GM18520 (cell line): ENCODE results near the gene DLG1.

Experiments used
- ATAC-seq: cut with Tn5 transposase; IDR thresholded peaks from one replicate; pipeline ENCODE4 v1.9.1; 2021; ENCODE audit not compliant: unreplicated experiment

Gene DLG1

DNA sequence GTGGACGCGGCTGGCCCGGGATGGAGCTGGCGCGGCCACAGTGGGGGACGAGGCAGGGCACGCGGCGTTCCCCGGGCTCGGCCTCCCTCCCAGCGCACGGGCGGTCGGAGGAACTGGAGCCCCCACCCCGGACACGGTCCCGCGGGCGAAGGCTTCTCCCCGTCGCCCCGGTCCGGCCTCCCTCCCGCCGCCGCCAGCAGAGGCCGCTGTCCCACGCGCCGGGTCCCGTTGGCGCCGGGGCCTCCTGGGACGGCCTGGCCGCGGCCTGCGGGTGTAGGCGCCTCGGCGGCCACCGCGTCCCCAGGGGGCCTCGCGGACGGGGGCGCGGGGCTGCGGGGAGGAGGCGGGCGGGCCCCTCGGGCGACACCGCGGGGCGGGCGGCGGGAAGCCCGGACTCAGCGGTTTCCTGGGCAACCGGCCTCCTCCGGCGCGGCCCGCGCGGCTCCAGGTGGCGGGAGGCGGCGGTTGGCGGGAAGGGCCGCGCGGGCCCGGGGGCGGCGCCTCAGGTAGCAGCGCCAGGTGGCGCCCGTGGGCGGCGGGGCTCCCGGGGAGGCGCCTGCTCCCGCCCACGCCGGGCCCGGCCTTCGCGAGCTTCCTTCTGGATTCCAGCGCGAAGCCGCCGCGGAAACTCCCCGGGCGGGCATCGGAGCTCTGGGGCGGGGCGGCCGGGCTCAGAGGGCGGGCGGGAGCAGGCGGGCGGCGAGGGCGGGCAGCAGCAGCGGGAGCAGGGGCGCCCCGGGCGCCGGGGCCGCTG, 295.5 kb downstream of the DLG1 start:
- peak; percentile 68 for ATAC-seq

DNA sequence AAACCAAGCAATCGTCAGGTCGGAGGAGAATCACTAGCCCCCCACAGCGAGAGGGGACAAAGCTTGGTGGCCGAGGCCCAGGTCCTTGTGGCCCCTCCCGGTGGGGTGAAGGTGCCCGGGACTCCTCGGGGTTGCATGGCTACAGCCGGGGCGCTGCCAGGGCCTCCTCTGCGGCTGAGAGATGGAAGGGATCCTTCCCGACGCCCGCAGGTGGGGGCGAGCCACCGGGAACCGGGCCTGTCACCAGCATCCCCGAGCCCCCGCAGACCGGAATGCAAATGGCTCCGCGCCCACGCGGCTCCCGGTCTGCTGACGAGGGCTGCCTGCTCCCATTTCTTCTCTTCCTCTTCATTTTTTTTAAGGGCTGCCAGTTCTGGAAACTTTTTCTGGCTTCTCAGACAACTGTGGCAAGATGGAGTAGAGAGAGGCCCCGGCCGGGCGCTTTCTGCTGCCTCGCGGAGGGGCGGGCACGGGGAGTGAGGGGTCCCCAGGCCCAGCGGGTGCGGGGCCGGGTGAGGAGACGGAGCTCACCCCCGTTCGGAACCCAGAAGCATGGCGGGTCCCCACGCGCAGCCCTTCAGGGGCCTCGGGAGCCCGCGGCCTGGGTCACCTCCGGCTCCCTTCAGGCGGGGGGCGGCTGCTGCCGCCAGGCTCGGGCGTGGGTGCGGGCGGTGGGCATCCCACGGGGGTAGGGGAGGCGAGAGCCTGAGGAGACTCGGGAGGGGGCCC, 296.3 kb downstream of the DLG1 start:
- peak; percentile 3 for ATAC-seq

DNA sequence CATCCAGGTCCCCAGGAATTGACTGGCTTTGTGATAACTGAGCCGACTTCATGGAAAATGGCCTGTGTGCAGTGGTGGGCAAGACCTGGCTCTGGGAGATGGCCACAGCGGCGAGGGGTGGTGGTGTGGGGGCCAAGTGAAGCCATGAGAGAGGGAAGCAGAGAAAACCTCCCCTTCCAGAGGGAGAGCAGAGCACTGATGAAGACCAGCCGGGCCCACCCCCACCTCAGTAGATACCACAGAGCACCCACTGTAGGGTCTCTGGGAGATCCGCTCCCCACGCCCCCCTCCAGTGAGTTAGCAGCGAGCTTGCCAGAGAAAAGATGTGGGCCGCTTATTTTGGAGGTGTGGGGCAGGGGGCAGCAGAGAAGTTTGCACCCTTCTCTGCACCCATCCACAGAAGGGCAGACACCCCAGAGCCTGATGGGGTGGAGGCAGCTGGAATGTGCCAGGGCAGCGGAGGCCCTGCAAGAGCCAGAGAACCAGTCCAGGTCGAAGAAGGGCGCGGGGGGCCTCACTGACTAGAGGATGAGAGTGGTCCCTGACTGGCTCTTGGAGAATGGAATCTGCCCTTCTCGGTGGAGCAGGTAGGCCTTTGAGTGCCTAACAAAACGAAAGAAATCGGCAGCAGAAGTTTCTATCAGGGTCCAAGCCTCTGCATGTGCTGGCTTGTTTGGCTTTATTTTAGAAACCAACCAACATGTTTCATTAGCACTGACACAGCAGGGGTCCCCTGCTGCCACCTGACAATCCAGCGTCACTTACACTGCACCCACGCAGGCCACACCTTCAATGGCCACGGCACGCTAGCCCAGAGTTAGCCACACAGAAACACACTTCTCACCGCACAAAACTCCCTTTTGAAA, 297.1 kb downstream of the DLG1 start:
- no peak for ATAC-seq

DNA sequence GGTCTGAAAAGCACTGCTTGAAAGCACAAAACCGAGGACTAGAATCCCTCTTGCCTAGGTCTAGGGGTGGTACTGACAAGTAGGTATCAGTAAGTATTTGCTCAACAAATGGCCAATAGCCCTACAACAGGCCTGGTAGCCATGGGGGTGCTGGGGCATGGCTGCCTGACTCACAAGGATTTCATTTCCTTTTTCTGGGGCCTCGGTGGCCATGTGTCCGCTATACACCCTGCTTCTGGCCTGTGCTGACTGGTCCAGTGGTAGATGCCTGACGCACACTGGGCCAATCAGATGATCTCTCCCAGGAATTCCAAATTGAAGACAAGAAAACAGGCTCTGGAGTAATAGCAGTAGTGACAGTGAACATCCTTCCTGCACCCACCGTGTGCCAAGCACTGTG, 298.2 kb downstream of the DLG1 start:
- ATAC-seq, result no peak

DNA sequence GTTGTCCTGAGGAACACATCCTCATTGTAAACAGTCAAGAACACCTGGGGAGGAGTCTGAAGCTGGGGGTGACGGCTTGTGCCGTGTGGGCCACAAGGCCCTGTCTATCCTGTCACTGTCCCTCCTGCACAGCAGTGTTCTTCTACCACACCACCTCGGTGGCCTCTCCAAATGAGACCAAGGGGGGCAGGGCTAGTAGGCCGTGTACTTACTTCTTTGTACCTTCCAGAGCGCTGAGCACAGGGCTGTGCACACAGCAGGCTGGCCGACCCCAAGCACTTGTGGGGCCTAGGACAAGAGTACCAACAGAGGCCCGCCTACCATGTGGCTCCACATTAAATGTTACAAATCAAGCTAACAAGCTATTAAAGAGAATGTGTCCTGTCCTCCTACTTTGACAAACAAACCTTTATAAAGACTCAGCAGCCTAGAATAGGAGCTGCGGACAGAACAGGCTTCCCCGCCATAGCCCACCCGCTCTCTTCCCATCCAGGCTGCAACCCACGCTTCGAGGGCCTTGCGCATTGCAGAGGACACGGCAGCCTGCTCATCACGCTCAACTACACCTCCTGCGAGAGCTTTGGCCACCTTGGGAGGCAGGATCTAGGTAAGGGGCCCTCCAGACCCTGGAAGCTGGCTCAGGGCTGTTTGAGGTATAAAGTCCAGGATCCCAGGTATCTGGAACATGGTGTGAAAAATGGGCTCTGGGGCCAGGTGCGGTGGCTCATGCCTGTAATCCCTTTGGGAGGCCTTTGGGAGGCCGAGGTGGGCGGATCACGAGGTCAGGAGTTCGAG, 299.2 kb downstream of the DLG1 start:
- no peak for ATAC-seq

DNA sequence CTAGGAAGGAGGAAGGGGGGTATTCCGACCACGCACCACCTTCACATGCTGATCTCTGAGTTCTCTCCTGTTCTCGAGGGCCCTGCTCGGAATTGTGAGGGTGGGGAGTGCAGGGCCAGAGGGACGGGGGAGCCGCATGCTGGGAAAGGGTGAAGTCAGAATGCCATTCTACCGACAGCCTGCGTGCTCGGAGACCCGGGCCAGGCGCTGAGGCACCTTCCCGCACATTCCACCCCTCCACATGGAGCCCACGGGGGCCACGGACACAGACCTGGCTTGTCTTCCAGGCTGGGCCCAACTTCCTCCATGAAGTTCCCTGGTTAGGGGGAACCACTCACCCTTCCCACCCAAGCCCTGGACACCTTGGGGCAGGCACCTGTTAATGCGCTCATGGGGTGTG, 301.1 kb downstream of the DLG1 start:
- ATAC-seq, result no peak

DNA sequence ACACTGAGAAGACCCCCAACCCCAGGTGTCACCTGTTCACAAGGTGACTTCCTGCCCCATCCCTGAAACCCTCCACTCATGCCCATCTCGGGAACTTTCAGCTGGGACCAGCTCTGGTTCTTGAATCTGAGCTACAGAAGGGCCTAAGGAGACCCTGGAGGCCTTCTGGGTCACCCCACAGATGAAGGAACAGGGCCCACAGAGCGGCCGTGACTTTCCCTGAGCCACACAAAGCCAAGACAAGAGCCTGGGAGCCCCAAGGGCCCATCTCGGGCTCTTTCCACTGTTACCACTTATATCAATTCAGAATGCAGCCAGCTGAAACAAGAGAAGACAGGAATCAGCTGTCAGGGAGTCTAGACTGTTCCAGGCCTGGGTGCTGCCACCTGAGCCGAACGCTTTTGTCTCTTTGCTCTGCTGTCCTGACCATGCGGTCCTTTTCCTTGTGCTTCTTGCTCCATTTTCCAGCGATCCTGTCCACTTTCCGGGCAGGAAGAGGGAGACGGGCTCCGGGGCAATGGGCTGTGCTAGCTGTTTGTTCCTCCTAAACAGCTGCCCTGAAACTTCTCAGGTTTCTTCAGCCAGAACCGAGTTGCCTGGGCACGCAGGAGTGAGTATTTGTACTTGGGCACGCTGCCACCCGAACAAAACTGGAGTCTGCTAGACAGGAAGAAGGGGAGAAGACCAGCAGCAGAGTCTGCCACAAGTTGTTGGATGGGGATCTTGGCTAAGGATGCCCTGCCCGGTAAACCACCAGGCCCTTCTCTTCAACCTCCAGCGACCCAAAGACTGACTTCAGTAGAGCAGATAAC, 301.8 kb downstream of the DLG1 start:
- no peak for ATAC-seq

DNA sequence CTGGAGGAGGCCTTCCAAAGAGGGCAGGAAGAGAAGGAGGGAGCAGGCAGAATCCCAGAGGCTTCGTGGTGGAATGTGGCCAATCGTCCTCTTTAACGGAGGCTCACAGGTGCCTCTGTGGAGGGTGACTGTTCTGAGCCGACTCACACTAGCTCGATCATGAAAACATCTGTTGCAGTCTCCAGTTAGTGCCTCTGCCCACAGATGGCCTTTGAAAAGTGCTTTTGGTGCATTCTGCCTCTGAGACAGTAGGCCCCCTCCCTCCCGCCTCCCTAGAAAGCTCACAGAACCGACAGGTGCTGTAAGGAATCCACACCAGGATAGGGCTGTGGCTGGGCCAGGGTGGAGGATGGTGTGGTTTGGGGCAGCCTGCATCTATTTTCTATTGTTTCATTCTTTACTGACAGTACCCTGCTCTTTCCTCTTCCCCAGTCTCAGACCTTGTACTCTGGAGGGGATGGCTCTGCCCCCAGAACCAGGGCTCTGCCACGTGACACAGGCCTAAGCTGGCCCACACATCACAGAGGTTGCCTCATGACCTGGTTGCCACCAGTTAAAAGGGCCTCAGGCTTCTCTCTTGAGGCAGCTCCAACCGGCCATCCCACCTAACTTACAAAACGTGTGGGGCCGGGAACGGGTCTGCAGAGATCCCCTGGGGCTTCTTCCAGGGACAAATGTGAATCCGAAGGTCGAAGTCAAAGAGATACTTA, 302.6 kb downstream of the DLG1 start:
- no peak for ATAC-seq

DNA sequence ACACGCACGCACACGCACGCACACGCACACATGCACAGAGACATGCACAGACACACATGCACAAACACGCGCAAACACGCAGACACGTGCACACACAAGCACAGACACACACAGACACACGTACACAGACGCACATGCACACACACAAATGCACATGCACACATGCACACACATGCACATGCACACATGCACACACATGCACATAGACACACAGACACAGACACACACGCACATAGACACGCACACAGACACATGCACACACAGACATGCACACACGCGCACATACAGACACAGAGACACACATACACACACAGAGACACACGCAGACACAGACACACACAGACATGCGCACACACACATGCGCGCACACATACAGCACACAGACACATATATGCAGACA, 303.4 kb downstream of the DLG1 start:
- ATAC-seq, result no peak

DNA sequence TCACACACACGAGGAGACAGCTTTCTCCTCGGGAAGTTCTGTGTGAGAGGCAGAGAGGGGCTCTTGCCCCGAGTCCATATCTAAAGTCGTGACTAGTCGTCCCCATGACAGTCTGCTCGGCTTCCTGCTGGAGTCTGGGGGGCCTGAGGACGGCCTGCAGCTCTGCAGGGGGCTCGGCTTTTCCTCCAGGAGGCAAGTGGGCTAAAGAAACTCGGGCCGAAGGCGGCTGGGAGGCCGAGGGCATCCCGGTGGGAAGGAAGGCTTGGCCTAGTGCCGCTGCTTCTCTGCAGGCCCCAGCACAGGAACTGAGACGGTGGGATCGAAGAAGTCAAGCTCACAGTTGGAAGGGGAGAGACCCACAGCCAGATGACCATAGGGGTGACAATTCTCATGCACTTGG, 304.4 kb downstream of the DLG1 start:
- no peak for ATAC-seq
